Keratinocyte (primary cell): ENCODE measurements around the gene FBN1.

Source experiments
- EZH2 ChIP-seq: IDR thresholded peaks from one replicate; pipeline ENCODE4 v1.6.1; 2012; ENCODE audit warnings: inconsistent platforms, mild to moderate bottlenecking, low read length, moderate library complexity
- TF ChIP-seq, protein P1 (sequence below), 3 experiments: IDR thresholded peaks in 1 of 3; conservative IDR thresholded peaks in 1 of 3; optimal IDR thresholded peaks in 1 of 3; 2 replicates in 2 of 3; 3 replicates in 1 of 3; pipeline versions ENCODE3 to v1.5.1; 2011; ENCODE audit warnings: low read length in 3 of 3, mild to moderate bottlenecking in 3 of 3, moderate library complexity in 2 of 3, control low read depth in 1 of 3, inconsistent platforms in 1 of 3; ENCODE audit not compliant: insufficient read depth in 2 of 3; ENCODE audit errors: extremely low read depth in 1 of 3

DNA sequence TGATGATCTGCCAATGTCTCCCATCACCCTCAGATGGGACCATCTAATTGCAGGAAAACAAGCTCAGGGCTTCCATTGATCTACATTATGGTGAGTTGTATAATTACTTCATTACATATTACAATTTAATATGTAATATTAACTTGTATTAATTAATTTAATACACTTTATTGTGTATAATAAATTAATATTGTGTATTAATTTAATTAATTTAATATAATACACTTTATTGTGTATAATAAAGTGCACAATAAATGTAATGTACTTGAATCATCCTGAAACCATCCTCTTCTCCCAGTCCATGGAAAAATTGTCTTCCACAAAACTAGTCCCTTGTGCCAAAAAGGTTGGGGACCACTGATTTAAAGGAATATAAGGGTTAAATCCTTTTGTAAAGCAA, 123.4 kb downstream of the FBN1 start:
- TF ChIP-seq, protein P1, sequence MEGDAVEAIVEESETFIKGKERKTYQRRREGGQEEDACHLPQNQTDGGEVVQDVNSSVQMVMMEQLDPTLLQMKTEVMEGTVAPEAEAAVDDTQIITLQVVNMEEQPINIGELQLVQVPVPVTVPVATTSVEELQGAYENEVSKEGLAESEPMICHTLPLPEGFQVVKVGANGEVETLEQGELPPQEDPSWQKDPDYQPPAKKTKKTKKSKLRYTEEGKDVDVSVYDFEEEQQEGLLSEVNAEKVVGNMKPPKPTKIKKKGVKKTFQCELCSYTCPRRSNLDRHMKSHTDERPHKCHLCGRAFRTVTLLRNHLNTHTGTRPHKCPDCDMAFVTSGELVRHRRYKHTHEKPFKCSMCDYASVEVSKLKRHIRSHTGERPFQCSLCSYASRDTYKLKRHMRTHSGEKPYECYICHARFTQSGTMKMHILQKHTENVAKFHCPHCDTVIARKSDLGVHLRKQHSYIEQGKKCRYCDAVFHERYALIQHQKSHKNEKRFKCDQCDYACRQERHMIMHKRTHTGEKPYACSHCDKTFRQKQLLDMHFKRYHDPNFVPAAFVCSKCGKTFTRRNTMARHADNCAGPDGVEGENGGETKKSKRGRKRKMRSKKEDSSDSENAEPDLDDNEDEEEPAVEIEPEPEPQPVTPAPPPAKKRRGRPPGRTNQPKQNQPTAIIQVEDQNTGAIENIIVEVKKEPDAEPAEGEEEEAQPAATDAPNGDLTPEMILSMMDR (optimal IDR thresholded peaks at IDR 0.05 in 1 of 3, IDR thresholded peaks at IDR 0.05 in 1 of 3, conservative IDR thresholded peaks at IDR 0.05 in 1 of 3; ENCODE audit: extremely low read depth in 1 of 3, insufficient read depth in 2 of 3, low read length in 3 of 3) = no peak
- no peak for TF ChIP-seq EZH2
